Non-pigmented ciliary epithelial cell (primary cell): ENCODE measurements around the gene CAPN13.

Source experiments
- DNase-seq: peaks from one replicate; pipeline ENCODE4 v3.0.0-alpha.2; 2010; ENCODE audit warnings: low read depth

Gene CAPN13

GRCh38 chr2:30764021-30764800 lies 43.0 kb downstream of the CAPN13 start:
- no peak for DNase-seq

GRCh38 chr2:30763151-30763660 lies 44.0 kb downstream of the CAPN13 start:
- DNase-seq: no peak

GRCh38 chr2:30761226-30761625 lies 46.0 kb downstream of the CAPN13 start:
- DNase-seq: no peak

GRCh38 chr2:30759481-30759880 lies 47.8 kb downstream of the CAPN13 start:
- DNase-seq: no peak

- DNase-seq: no peak
Measured at GRCh38 chr2:30758191-30758651, 49.0 kb downstream of the CAPN13 start.

- DNase-seq: no peak
Measured at GRCh38 chr2:30757749-30758148, 49.5 kb downstream of the CAPN13 start.

- DNase-seq: no peak
Measured at GRCh38 chr2:30756971-30757370, 50.3 kb downstream of the CAPN13 start.

- DNase-seq: no peak
Measured at GRCh38 chr2:30756051-30756719, 51.1 kb downstream of the CAPN13 start.

GRCh38 chr2:30753630-30754029 lies 53.6 kb downstream of the CAPN13 start:
- no peak for DNase-seq

GRCh38 chr2:30752811-30753210 lies 54.4 kb downstream of the CAPN13 start:
- no peak for DNase-seq

- DNase-seq: no peak
Measured at GRCh38 chr2:30747206-30747605, 60.0 kb downstream of the CAPN13 start.

GRCh38 chr2:30744823-30745222 lies 62.4 kb downstream of the CAPN13 start:
- no peak for DNase-seq

- DNase-seq: no peak
Measured at GRCh38 chr2:30741576-30741975, 65.7 kb downstream of the CAPN13 start.

- DNase-seq: no peak
Measured at GRCh38 chr2:30738141-30738911, 68.9 kb downstream of the CAPN13 start.

- no peak for DNase-seq
Measured at GRCh38 chr2:30737326-30737610, 70.0 kb downstream of the CAPN13 start.

GRCh38 chr2:30736461-30737325 lies 70.6 kb downstream of the CAPN13 start:
- DNase-seq: no peak

- no peak for DNase-seq
Measured at GRCh38 chr2:30733876-30734520, 73.2 kb downstream of the CAPN13 start.

- no peak for DNase-seq
Measured at GRCh38 chr2:30732876-30733275, 74.4 kb downstream of the CAPN13 start.

GRCh38 chr2:30732376-30732775 lies 74.9 kb downstream of the CAPN13 start:
- DNase-seq: no peak

GRCh38 chr2:30731706-30732105 lies 75.5 kb downstream of the CAPN13 start:
- DNase-seq: no peak
